NCI-H187 (cell line): Measurements from ENCODE around the gene C3.
"Not testable (repeated sequence)": the region's sequence is repeated elsewhere in the genome, so short reads cannot be mapped to it uniquely, and the experiment has no call there.

Source experiments
- DNase-seq, 2 experiments: peaks; one replicate each; lab custom pipeline; 2025; lab: John Stamatoyannopoulos, UW

Gene C3

GRCh38 chr19:6720369-6721137, at the start of gene C3:
Gene C3 (minus strand): TSS chr19:6720650. CDS start chr19:6720589, 61 bp downstream.
- no peak for DNase-seq

GRCh38 chr19:6769006-6769619, 48.7 kb upstream of the C3 start:
- DNase-seq: no peak

GRCh38 chr19:6768236-6768785, 47.9 kb upstream of the C3 start:
- DNase-seq: no peak

- DNase-seq: no peak
Observed at GRCh38 chr19:6767357-6768235, 47.1 kb upstream of the C3 start, which contains the start of gene SH2D3A. Gene SH2D3A (minus strand): TSS chr19:6767435. CDS start chr19:6763748, 3,687 bp downstream.

- DNase-seq: no peak
Observed at GRCh38 chr19:6767081-6767356, 46.6 kb upstream of the C3 start.

- DNase-seq: no peak
Observed at GRCh38 chr19:6766357-6767080, 46.1 kb upstream of the C3 start.

GRCh38 chr19:6765738-6766356, 45.4 kb upstream of the C3 start:
- no peak for DNase-seq

GRCh38 chr19:6762253-6762797, 41.9 kb upstream of the C3 start:
- DNase-seq: not testable (repeated sequence)

GRCh38 chr19:6761053-6761676, 40.7 kb upstream of the C3 start:
- no peak for DNase-seq

- no peak for DNase-seq
Observed at GRCh38 chr19:6760606-6761005, 40.2 kb upstream of the C3 start.

GRCh38 chr19:6754653-6755463, 34.4 kb upstream of the C3 start:
- no peak for DNase-seq

- no peak for DNase-seq
Observed at GRCh38 chr19:6754136-6754535, 33.7 kb upstream of the C3 start.

- DNase-seq: no peak
Observed at GRCh38 chr19:6753178-6754031, 33.0 kb upstream of the C3 start.

- DNase-seq: no peak
Observed at GRCh38 chr19:6752256-6753177, 32.1 kb upstream of the C3 start.

GRCh38 chr19:6751189-6751588, 30.7 kb upstream of the C3 start:
- DNase-seq: no peak

- DNase-seq: no peak
Observed at GRCh38 chr19:6750062-6750461, 29.6 kb upstream of the C3 start.

- DNase-seq: not testable (repeated sequence)
Observed at GRCh38 chr19:6748543-6748942, 28.1 kb upstream of the C3 start.

- DNase-seq: no peak
Observed at GRCh38 chr19:6745965-6746364, 25.5 kb upstream of the C3 start.
